Activated CD8-positive, alpha-beta memory T cell treated with anti-CD3 and anti-CD28 coated beads, Interleukin-2, amount 10 ng/mL, durations not matched to agents 7 days and 5 days (primary cell): ENCODE data around the gene RAB22A. TPM values are rescaled to one million over a fixed set of nuclear protein-coding genes. Genes with fewer than 3 reads are reported as not detected.

Experiments
- ATAC-seq: fragments of 150-1000 bp; cut with Tn5 transposase; one replicate; pipeline ENCODE4 v1.10.0; 2021; ENCODE audit warnings: moderate library complexity
- CTCF ChIA-PET: fragments of 350-600 bp; sonication (Branson Sonifier 250); formaldehyde crosslinking; loops from one replicate; lab custom pipeline; 2021; ENCODE audit warnings: antibody characterized with exemption; lab: Charles Lee
- DNase-seq: peaks from one replicate; pipeline ENCODE4 v3.0.0-alpha.2; 2020
- H3K27ac Mint-ChIP-seq: one replicate; pipeline ENCODE4 v1.8.0; 2021; ENCODE audit warnings: mild to moderate bottlenecking, mixed read lengths
- H3K27me3 Mint-ChIP-seq: one replicate; pipeline ENCODE4 v1.8.0; 2021; ENCODE audit warnings: mixed read lengths
- H3K36me3 Mint-ChIP-seq: one replicate; pipeline ENCODE4 v1.8.0; 2021; ENCODE audit warnings: mild to moderate bottlenecking, mixed read lengths
- H3K4me1 Mint-ChIP-seq: one replicate; pipeline ENCODE4 v1.8.0; 2021; ENCODE audit warnings: mixed read lengths
- H3K4me3 Mint-ChIP-seq: one replicate; pipeline ENCODE4 v1.8.0; 2021; ENCODE audit warnings: mild to moderate bottlenecking, moderate library complexity, mixed read lengths
- H3K9me3 Mint-ChIP-seq: one replicate; pipeline ENCODE4 v1.8.0; 2022; ENCODE audit warnings: low read depth, mixed read lengths
- total RNA-seq, 2 experiments: library from RNA; stranded (reverse); gene quantifications; one replicate each; pipeline ENCODE4 v1.2.3, GENCODE V29; 2021

Gene RAB22A
- total RNA-seq, 2 experiments from 2014 or later = 13.2 to 14.7 TPM

DNA sequence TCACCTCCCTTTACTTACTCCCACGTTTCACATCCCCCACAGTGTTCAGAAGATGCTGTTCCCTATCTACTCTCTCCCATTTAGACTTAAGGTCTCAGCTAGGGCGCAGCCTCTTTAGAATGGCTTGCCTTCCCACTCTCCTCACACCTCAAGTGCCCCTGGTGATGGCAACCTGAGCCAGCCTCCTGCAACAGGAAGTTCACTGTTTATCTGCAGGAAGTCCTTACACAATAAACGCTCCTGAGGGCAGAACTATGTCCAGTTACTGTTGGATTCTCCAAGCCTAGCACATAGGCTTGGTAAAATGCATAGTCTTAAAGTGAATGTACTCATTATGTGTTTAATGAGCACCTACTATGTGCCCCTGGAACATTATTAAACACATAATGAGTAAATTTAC, 21.9 kb upstream of the RAB22A start:
- Mint-ChIP-seq H3K9me3 (no peaks in the 10 kb centered on the region), H3K36me3 (peaks cover 11% of the 10 kb centered on the region), H3K4me1 (peaks cover 12% of the 10 kb centered on the region), H3K4me3 (no peak overlapping the region), H3K27ac (no peak overlapping the region), H3K27me3 (no peaks in the 10 kb centered on the region)
- DNase-seq (no peak), ATAC-seq (no peak)
- CTCF ChIA-PET = no interaction called here

DNA sequence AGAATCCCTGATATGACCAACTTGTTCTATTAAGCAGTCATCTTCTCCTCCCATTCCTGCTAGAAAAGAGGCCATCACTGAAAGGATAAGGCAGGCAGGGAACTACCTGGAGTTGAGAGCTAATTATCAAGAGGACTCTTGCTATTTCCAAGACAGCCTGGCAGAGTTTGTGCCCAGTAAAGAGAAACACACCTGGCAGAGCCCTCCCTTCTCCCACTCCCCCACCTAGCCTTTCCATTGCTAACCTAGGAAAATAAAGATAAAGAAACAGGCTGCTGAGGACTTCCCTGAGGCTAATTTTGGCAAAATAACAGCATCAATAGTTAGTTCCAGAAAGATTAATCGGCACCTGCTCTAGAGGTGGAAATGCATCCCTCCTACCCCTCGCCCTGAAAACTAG, 20.4 kb upstream of the RAB22A start:
- DNase-seq (no peak), ATAC-seq (no peak)
- H3K27me3 Mint-ChIP-seq = no peaks in the 10 kb centered on the region
- H3K36me3 Mint-ChIP-seq = peaks cover 11% of the 10 kb centered on the region
- no peaks in the 10 kb centered on the region for H3K9me3 Mint-ChIP-seq
- no peak overlapping the region for H3K4me3 Mint-ChIP-seq
- peaks cover 12% of the 10 kb centered on the region for H3K4me1 Mint-ChIP-seq
- CTCF ChIA-PET = no interaction called here
- no peak overlapping the region for H3K27ac Mint-ChIP-seq

DNA sequence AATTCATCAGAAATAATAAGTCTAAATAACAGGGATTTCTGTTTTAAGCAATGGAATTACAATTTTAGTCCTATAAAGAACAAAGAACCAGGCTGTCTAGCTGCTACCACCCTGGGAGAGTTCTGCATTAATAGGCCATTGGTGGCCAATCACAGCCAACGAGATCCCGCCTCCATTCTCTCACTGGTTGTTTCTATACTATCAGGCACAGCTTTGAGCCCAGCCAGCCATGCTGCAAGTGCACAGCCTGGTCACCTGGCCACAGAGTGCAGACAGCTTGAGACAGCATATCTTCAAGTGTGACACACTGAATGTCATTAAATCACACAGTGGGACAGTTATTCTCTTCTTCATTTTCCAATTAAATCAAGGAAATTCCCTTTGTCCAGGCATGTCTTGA, 16.1 kb upstream of the RAB22A start:
- no peaks in the 10 kb centered on the region for H3K4me1 Mint-ChIP-seq
- CTCF ChIA-PET = no interaction called here
- H3K27ac Mint-ChIP-seq = no peak overlapping the region
- DNase-seq (no peak), ATAC-seq (no peak)
- H3K27me3 Mint-ChIP-seq = no peaks in the 10 kb centered on the region
- H3K9me3 Mint-ChIP-seq = no peaks in the 10 kb centered on the region
- H3K4me3 Mint-ChIP-seq = no peak overlapping the region
- H3K36me3 Mint-ChIP-seq = peaks cover 3% of the 10 kb centered on the region

DNA sequence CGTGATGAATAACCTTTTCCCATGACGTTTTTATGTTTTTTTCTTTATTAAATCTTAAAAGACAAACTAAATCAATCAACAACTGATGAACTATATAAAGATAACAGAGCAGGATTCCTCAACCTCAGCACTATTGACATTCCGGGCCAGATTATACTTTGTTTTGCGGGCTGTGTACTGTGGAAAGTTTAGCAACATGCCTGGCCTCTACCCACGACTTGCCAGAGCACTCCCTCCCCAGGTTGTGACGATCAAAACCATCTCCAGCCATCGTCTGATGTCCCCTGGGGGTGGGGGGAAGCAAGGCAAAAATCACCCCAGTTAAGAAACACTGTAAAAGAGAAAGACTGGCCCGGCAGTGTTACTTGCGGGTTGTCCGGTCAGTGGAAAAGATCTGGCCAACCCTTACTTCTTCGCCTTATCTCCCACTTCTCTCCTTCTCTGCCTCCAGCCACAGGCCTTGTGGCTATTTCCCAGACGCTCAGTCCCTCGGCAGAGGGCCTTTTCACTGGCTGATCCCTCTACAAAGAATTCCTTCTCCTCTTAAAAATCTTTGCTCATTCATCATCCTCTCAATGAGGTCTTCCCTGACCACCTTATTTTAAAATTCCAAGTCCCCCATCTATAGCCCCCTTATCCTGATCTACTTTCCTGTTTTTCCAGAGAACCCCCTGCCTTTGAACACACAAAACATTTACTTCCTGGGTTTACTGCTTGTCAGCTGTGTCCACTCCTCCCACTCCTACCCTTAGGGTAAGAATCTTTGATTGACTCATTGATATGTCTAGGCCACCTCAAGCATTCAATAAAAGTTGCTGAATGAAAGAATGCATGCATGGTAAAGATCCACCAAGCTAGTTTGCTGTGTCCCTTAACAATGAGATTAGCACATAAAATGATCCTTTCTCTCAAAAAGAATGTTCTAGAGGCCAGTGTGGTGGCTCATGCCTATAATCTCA, 14.7 kb upstream of the RAB22A start:
- Mint-ChIP-seq H3K27ac (no peak overlapping the region), H3K4me3 (no peak overlapping the region), H3K4me1 (no peaks in the 10 kb centered on the region), H3K9me3 (no peaks in the 10 kb centered on the region), H3K36me3 (peaks cover 3% of the 10 kb centered on the region), H3K27me3 (no peaks in the 10 kb centered on the region)
- DNase-seq (no peak), ATAC-seq (no peak)
- CTCF ChIA-PET = interaction anchor here (2.6 kb wide), 1 partner anchor 12 kb away, joined by 10 read pairs; no protein-coding TSS in a partner anchor

DNA sequence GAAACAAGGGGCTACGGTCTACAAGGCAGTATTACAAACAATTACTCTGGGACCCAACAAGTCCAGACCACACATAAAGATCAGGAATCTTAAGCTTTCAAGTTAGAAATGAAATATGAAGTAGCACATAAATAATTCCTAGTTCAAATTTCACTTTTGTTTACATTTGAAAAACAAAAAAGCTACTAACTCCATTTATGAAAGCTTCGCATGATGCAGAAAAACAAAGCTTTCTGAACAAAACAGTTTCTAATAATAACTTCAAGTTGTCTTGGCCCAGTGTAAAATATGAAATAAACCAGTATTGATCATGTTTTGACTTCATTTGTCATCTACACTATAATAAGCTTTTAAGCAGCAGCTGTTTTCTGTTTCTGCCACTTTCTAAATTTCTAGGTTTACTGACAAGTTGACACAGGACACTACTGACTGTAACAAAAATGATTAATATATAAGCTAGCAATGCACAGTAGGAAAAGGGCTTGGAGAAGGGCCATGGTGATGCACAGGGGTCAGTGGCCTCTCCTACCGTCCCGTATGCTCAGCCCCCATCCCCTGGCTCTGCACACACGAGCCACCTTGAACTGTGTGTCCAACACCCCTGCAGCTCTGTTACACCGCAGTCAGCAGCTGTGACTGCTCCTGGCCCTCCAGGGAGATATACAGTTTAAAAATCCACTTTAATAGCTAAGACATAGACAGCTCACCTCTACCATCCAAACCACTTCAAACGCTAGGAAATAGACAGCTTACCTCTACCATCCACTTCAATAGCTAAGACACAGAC, 13.3 kb upstream of the RAB22A start:
- H3K4me3 Mint-ChIP-seq = no peak overlapping the region
- ATAC-seq = no peak
- CTCF ChIA-PET = interaction anchor here (2.6 kb wide), 1 partner anchor 11 kb away, joined by 10 read pairs; no protein-coding TSS in a partner anchor
- DNase-seq = no peak
- no peaks in the 10 kb centered on the region for H3K27me3 Mint-ChIP-seq
- H3K4me1 Mint-ChIP-seq = no peaks in the 10 kb centered on the region
- no peak overlapping the region for H3K27ac Mint-ChIP-seq
- H3K36me3 Mint-ChIP-seq = peaks cover 8% of the 10 kb centered on the region
- H3K9me3 Mint-ChIP-seq = no peaks in the 10 kb centered on the region

DNA sequence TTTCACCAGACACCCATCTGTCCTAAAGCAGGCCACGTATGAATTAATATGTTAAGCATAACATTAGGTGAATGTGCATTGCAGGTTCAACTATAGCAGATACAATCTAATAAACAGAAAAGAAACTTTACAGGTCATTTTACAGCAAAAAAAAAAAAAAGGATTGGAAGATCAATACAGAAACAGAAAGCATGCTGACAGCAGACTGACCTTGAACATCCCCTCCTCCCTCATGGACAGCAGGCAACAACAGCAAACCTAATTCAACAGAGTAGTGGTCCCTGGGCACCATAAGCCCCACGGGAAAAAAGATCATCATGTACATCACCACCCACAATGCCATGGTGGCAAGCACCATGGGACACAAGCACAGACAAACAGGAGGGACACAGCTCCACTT, 12.1 kb upstream of the RAB22A start:
- Mint-ChIP-seq H3K4me1 (no peaks in the 10 kb centered on the region), H3K4me3 (no peak overlapping the region), H3K27ac (no peak overlapping the region), H3K27me3 (no peaks in the 10 kb centered on the region), H3K36me3 (peaks cover 6% of the 10 kb centered on the region), H3K9me3 (no peaks in the 10 kb centered on the region)
- ATAC-seq (no peak), DNase-seq (no peak)
- CTCF ChIA-PET = interaction anchor here (2.6 kb wide), 1 partner anchor 9 kb away, joined by 10 read pairs; no protein-coding TSS in a partner anchor

DNA sequence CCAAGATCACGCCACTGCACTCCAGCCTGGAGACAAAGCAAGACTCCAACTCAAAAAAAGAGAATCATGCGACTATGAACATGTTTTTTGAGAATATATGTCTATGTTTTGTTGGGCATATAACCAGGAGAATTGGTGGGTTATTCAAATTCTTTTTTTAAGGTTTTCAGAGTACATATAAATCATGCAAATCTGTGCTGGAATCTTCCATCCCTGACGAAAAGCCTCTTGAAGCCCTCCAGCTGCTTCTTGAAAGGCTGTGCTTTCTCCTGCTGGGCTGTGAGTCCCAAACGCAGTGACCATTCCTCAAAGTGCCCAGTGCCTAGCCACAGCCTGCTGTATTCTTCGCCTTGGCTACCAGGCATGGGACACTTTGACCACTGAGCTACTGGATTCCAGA, 9.2 kb upstream of the RAB22A start:
- Mint-ChIP-seq H3K4me3 (no peak overlapping the region), H3K27me3 (no peaks in the 10 kb centered on the region), H3K4me1 (peaks cover under 1% of the 10 kb centered on the region), H3K27ac (no peak overlapping the region), H3K36me3 (peaks cover 8% of the 10 kb centered on the region), H3K9me3 (no peaks in the 10 kb centered on the region)
- CTCF ChIA-PET = no interaction called here
- DNase-seq = no peak
- ATAC-seq = no peak

DNA sequence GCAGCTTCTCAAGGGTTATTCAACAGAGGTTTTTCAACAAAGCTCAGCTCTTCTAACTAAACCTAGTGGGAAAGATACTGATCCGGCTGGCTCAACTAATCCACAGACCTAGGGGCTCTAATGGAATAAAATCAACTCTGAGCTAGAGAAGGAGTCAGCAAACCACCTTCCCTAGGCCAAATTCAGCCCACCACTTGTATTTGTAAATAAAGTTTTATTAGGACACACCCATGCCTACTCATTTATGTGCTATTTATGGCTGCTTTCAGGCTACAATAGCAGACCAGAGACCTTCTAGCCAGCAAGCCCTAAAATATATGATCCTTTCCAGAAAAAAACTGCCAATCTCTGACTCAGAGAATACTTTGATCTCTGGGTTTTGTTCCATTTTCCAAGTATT, 6.0 kb upstream of the RAB22A start:
- H3K4me1 Mint-ChIP-seq = peaks cover 30% of the 10 kb centered on the region
- CTCF ChIA-PET = interaction anchor here (1.0 kb wide), 1 partner anchor 13 kb away, joined by 4 read pairs; no protein-coding TSS in a partner anchor
- no peaks in the 10 kb centered on the region for H3K9me3 Mint-ChIP-seq
- H3K4me3 Mint-ChIP-seq = no peak overlapping the region
- peaks cover 10% of the 10 kb centered on the region for H3K36me3 Mint-ChIP-seq
- H3K27me3 Mint-ChIP-seq = no peaks in the 10 kb centered on the region
- no peak for DNase-seq
- ATAC-seq = no peak
- no peak overlapping the region for H3K27ac Mint-ChIP-seq

DNA sequence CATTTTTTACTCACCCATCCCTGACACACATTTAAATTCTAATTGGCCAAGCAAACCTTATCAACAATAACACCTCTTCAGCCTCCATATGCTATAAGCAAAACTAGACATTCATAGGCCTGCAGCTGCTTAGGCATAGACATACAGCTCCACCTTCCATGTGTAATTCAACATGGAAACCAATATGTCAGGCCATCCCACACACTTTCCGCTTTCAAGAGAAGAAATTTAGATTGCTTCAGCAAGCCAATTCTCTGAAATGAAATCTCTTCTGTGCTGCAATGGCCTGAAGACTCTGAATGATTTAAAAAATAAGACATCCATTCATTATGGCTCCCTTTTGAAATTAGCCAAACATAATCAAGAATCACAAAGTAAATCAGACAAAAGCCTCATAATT, 4.5 kb upstream of the RAB22A start:
- Mint-ChIP-seq H3K27ac (no peak overlapping the region), H3K9me3 (no peaks in the 10 kb centered on the region), H3K27me3 (no peaks in the 10 kb centered on the region), H3K36me3 (peaks cover 10% of the 10 kb centered on the region), H3K4me3 (no peak overlapping the region), H3K4me1 (peaks cover 30% of the 10 kb centered on the region)
- CTCF ChIA-PET = interaction anchor here (2.0 kb wide), 1 partner anchor 68 kb away, joined by 6 read pairs; no protein-coding TSS in a partner anchor
- DNase-seq = no peak
- ATAC-seq = no peak

DNA sequence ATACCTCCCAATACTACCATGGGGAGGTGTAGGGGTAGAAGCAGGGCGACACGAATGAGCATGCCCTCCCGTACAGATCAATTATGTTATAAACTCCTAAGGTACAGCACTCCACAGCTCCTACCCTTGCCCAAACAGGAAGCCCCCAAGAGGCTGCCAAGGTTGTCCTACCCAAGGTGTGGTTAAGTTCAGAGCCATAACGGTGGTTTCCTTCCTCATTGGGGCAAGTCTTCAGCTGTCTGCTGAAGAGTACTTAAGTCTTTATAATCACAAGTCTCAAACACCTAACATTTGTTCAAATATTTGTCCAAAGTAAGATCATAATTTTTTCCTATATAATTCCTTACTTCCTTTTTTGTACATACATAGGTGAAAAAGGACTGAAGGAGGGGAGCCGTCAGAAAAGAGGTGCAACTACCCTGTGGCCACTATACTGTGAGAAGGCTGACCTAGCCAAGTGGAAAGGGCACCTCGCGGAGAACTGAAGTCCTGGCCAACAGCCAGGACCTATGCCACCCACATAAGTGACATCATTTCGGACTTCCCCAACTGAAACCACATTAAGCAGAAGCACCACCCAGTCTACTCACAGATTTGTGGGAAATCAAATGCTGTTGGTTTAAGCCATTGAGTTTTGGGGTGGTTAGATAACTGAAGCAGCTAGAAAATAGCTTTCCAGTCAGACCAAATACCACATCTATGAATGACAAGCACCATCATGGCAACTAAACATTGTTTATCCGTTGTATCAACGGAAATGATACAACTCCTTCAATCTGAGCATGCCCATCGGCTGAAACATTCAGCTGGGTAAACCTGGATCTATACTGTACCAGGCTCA, 2.9 kb upstream of the RAB22A start:
- Mint-ChIP-seq H3K4me1 (peaks cover 41% of the 10 kb centered on the region), H3K36me3 (peaks cover 8% of the 10 kb centered on the region)
- CTCF ChIA-PET = interaction anchor here (1.1 to 2.5 kb wide), 3 partner anchors 11 to 344 kb away, joined by 4 to 10 read pairs (median 6); partner anchors contain the start of gene STX16

DNA sequence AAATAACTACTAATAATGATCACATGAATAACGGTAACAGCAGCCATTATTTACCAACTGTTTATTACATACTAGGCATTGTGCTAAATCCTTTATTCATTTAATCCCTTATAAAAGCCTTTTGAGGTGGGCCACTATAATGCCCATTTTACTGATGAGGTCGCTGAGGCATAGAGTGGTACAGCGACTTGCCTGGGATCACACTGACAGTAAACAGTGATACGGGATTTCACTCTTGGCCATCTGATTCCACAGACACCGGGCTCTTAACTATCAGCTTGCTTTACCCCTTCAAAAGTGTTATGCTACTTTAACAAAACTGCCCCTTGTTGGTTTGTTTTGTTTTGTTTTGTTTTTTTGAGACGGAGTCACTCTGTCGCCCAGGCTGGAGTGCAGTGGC, 2.2 kb upstream of the RAB22A start:
- CTCF ChIA-PET = interaction anchor here (1.1 to 2.5 kb wide), 2 partner anchors 11 to 344 kb away, joined by 4 to 10 read pairs; partner anchors contain the start of gene STX16
- peaks cover 11% of the 10 kb centered on the region for H3K36me3 Mint-ChIP-seq
- DNase-seq (no peak), ATAC-seq (no peak)
- H3K4me3 Mint-ChIP-seq = peak overlapping the region; percentile 58
- no peaks in the 10 kb centered on the region for H3K9me3 Mint-ChIP-seq
- H3K27me3 Mint-ChIP-seq = no peaks in the 10 kb centered on the region
- H3K27ac Mint-ChIP-seq = peak overlapping the region; percentile 82
- H3K4me1 Mint-ChIP-seq = peaks cover 44% of the 10 kb centered on the region

More for the DNA sequence above, 2.9 kb upstream of the RAB22A start:
- DNase-seq (peak; percentile 74), ATAC-seq (peak; percentile 48)
- Mint-ChIP-seq H3K4me3 (peak overlapping the region; percentile 58), H3K27me3 (no peaks in the 10 kb centered on the region), H3K9me3 (no peaks in the 10 kb centered on the region), H3K27ac (peak overlapping the region; percentile 82)

DNA sequence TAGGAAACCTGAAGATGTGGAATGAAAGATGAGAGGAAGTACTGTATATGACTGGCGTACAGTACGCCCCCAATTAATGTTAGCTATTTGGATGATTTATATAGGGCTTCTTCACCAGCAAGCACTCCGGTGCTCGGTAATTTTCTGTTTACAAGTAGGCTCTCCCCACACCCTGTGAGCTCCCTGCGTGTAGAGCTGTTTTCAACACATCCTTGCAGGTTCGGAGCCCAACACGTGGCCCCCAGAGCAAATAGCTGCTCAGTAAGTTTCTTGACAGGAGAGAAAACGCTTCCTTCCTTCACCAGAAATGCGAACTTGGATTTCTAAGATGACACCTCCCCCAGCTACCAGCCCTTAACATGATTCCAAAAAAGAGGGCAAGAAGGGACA, 1.2 kb upstream of the RAB22A start:
- ATAC-seq (no peak), DNase-seq (no peak)
- Mint-ChIP-seq H3K36me3 (peaks cover 18% of the 10 kb centered on the region), H3K4me3 (peak overlapping the region; percentile 76), H3K9me3 (no peaks in the 10 kb centered on the region), H3K4me1 (peaks cover 52% of the 10 kb centered on the region), H3K27ac (peak overlapping the region; percentile 76), H3K27me3 (no peaks in the 10 kb centered on the region)
- CTCF ChIA-PET = interaction anchor here (0.9 kb wide), 1 partner anchor 71 kb away, joined by 4 read pairs; no protein-coding TSS in a partner anchor
